ENCODE measurements around the gene ANKRD37. TPM values are rescaled to one million over a fixed set of nuclear protein-coding genes. Genes with fewer than 3 reads are reported as not detected.

ANKRD37 gene
- total and polyA plus RNA-seq, 7 donors, result 8.9 to 28.8 (median 12.2) TPM

DNA sequence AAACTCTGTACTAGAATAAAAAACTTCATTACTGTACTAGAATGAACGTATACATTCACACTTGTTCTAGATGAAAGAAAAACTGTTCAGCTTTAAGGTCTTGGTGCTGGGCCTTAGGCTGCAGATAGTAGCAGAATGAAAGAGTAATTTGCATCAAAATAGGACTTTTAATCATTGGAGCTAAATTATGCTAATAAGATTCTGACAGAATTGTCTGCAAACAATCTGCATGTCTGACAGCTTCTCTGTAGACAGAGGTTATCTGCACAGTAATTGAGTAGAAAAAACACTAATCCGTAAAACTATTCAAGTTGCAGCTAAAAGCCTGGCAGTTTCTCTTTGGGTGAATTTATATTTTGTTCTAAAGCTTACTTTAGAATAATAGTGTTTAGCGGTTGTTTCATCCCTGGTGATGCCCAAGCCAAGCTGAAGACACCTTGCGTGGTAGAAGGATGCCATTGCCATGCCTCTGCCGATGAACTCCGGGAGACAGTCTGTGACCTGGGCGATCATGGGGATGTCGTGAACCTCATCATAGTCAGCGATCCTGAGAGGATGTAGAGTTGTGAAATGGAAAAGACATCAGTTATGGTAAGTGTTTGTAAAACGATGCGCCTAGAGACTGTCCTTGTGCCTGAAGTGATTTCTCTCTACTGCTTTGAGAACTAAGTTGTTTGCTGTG is 26.2 kb upstream of the ANKRD37 start:
- Histone ChIP-seq H3K4me3 (no peak overlapping the region), H3K36me3 (peaks cover 0 to 28% (median 0%) of the 10 kb centered on the region in 4 donors), H3K27me3 (no peaks in the 10 kb centered on the region), H3K27ac (no peak overlapping the region), H3K4me1 (no peaks in the 10 kb centered on the region), H3K9me3 (no peaks in the 10 kb centered on the region)
- intact Hi-C loops (cut with DNase I), result no loop called here
- DNase-seq, result no peak
- 97 to 98% methylated on average over 11 of the region's 11 CpGs for WGBS, 2 donors
- TF ChIP-seq POLR2A (IDR thresholded peaks at IDR 0.05), result no peak
- TF ChIP-seq, protein P1, sequence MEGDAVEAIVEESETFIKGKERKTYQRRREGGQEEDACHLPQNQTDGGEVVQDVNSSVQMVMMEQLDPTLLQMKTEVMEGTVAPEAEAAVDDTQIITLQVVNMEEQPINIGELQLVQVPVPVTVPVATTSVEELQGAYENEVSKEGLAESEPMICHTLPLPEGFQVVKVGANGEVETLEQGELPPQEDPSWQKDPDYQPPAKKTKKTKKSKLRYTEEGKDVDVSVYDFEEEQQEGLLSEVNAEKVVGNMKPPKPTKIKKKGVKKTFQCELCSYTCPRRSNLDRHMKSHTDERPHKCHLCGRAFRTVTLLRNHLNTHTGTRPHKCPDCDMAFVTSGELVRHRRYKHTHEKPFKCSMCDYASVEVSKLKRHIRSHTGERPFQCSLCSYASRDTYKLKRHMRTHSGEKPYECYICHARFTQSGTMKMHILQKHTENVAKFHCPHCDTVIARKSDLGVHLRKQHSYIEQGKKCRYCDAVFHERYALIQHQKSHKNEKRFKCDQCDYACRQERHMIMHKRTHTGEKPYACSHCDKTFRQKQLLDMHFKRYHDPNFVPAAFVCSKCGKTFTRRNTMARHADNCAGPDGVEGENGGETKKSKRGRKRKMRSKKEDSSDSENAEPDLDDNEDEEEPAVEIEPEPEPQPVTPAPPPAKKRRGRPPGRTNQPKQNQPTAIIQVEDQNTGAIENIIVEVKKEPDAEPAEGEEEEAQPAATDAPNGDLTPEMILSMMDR (IDR thresholded peaks at IDR 0.05), result no peak
- no peak for TF ChIP-seq EP300 (IDR thresholded peaks at IDR 0.05)
- no peak for TF ChIP-seq POLR2AphosphoS5 (IDR thresholded peaks at IDR 0.05)

DNA sequence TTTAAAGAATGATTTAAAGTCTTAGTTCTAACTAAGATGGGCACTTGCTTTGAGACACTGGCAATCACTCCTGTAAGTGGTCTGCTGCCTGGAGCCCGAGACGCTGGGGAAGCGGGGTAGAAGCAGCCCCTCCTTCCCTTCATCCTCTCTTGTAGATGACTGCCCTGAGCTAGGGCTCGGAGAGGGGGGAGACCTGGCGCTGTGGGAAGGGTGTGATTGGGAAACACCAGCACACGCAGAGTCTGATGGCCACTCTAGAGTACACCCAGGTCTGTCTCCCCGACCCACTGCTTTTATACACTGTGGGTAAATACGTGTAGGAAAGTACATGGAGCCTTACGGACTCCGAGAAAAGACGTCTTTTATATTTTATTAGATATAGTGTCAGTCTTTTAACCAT is 24.9 kb upstream of the ANKRD37 start:
- Histone ChIP-seq H3K36me3 (peaks cover 0 to 28% (median 0%) of the 10 kb centered on the region in 4 donors), H3K4me3 (no peak overlapping the region), H3K9me3 (no peaks in the 10 kb centered on the region), H3K27me3 (no peaks in the 10 kb centered on the region), H3K27ac (no peak overlapping the region), H3K4me1 (no peaks in the 10 kb centered on the region)
- TF ChIP-seq, protein P1 (IDR thresholded peaks at IDR 0.05), result no peak
- TF ChIP-seq EP300 (IDR thresholded peaks at IDR 0.05), result no peak
- TF ChIP-seq POLR2A (IDR thresholded peaks at IDR 0.05), result no peak
- no peak for TF ChIP-seq POLR2AphosphoS5 (IDR thresholded peaks at IDR 0.05)
- DNase-seq, result no peak
- WGBS, 2 donors, result 95 to 96% methylated on average over 11 of the region's 11 CpGs
- intact Hi-C loops (cut with DNase I), result no loop called here

DNA sequence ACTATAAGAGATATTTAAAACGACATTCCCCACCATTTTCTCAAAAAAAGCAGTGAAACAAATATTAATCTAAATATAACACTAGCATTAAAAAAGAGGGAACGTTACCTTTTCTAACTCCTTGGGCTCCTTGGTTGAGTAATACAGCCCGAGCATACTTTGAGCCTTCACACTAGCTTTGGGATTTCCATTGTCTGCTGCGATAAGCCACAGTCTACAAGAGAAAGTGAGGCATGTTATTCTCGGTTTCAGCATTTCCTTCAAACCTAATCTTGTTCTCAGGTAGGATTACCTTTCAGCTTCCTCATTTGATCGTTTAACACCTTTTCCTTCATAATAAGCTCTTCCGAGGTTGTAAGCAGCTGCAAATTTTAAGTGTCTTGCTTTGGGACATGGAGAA is 22.6 kb upstream of the ANKRD37 start:
- Histone ChIP-seq H3K9me3 (no peaks in the 10 kb centered on the region), H3K27me3 (no peaks in the 10 kb centered on the region), H3K4me3 (no peak overlapping the region), H3K27ac (no peak overlapping the region), H3K4me1 (no peaks in the 10 kb centered on the region), H3K36me3 (peaks cover 0 to 28% (median 0%) of the 10 kb centered on the region in 4 donors)
- no peak for TF ChIP-seq POLR2A (IDR thresholded peaks at IDR 0.05)
- no peak for TF ChIP-seq POLR2AphosphoS5 (IDR thresholded peaks at IDR 0.05)
- TF ChIP-seq, protein P1 (IDR thresholded peaks at IDR 0.05), result no peak
- no peak for TF ChIP-seq EP300 (IDR thresholded peaks at IDR 0.05)
- DNase-seq, result no peak
- intact Hi-C loops (cut with DNase I), result no loop called here
- 78 to 87% methylated on average over 7 of the region's 7 CpGs for WGBS, 2 donors

DNA sequence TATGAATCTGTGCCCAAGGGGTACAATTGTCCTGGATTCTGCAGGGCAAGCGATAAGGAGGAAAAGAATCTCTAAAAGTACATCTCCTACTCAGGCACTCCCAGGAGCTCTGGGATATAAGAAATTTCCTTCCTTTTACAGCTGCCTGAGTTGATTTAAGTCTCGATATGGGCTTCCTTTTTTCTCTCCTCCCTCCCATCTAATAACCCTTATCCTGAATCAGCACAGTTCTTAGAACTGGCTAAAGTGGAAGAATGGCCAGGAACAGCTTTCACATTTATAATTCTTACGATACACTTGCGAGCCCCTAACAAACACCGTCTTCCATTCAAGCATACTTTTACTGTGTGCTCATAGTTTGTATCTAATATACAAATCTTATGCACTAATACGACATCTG is 22.1 kb upstream of the ANKRD37 start:
- Histone ChIP-seq H3K36me3 (peaks cover 0 to 28% (median 0%) of the 10 kb centered on the region in 4 donors), H3K9me3 (no peaks in the 10 kb centered on the region), H3K27ac (no peak overlapping the region), H3K4me1 (no peaks in the 10 kb centered on the region), H3K4me3 (no peak overlapping the region), H3K27me3 (no peaks in the 10 kb centered on the region)
- 65 to 81% methylated on average over 6 of the region's 6 CpGs for WGBS, 2 donors
- intact Hi-C loops (cut with DNase I), result no loop called here
- no peak for TF ChIP-seq POLR2AphosphoS5 (IDR thresholded peaks at IDR 0.05)
- TF ChIP-seq POLR2A (IDR thresholded peaks at IDR 0.05), result no peak
- no peak for TF ChIP-seq EP300 (IDR thresholded peaks at IDR 0.05)
- TF ChIP-seq, protein P1 (IDR thresholded peaks at IDR 0.05), result no peak
- no peak for DNase-seq

DNA sequence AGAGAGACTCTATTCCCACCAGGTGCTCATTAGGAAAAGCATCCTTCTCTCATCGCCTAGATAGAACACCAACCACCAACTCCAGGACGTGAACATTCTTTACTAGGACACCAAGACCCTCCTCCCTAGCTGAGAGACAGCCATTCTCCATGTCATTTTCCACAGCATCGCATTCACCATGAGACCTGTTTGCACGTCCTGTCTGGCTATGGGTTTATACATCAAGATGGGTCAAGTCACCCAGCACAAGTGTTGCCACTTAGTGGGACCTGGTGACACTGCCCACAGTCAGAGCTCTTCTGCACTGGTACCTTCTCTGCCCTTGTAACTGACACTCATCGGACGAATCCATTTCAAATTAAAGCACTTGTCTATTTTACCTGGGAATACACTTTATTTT is 18.4 kb upstream of the ANKRD37 start:
- H3K27me3 ChIP-seq, result no peaks in the 10 kb centered on the region
- TF ChIP-seq, protein P1 (IDR thresholded peaks at IDR 0.05), result no peak
- TF ChIP-seq POLR2AphosphoS5 (IDR thresholded peaks at IDR 0.05) (no peak), EP300 (IDR thresholded peaks at IDR 0.05) (no peak), POLR2A (IDR thresholded peaks at IDR 0.05) (no peak)
- H3K4me1 ChIP-seq, result no peaks in the 10 kb centered on the region
- intact Hi-C loops (cut with DNase I), result no loop called here
- no peak overlapping the region for H3K27ac ChIP-seq
- DNase-seq, result no peak
- no peaks in the 10 kb centered on the region for H3K36me3 ChIP-seq
- WGBS, 2 donors, result 87 to 96% methylated on average over 6 of the region's 6 CpGs
- no peaks in the 10 kb centered on the region for H3K9me3 ChIP-seq
- no peak overlapping the region for H3K4me3 ChIP-seq
